Raji (cell line): ENCODE measurements around the gene NDUFA6.

Experiments used
- POLR2A ChIP-seq: IDR thresholded peaks from 2 replicates; pipeline ENCODE4 v1.6.1; 2011; ENCODE audit warnings: low read depth, low read length, control low read depth; ENCODE audit not compliant: insufficient read depth

Gene NDUFA6

GRCh38 chr22:42039271-42039670 lies 51.3 kb downstream of the NDUFA6 start:
- TF ChIP-seq POLR2A, result no peak
